Neutrophil (primary cell): ENCODE measurements around the gene MAJIN.
A peak's percentile ranks its signal among the peaks of the same experiment; 100 is the strongest.

ENCODE experiments used
- H3K27ac ChIP-seq: fragments of 200-600 bp; sonication (generic); 2 replicates; pipeline ENCODE4 v1.5.1; 2016; ENCODE audit warnings: mild to moderate bottlenecking, moderate library complexity
- H3K27me3 ChIP-seq: fragments of 200-600 bp; sonication (generic); 2 replicates; pipeline ENCODE4 v1.6.0; 2016; ENCODE audit warnings: mild to moderate bottlenecking
- H3K36me3 ChIP-seq: fragments of 200-600 bp; sonication (generic); 2 replicates; pipeline ENCODE4 v1.5.1; 2017
- H3K4me1 ChIP-seq, 2 experiments: fragments of 200-600 bp in 1 of 2; sonication (generic) in 1 of 2; 1 replicate in 1 of 2; 2 replicates in 1 of 2; pipeline versions ENCODE4 v1.5.1 to v1.6.1; 2013 to 2016; ENCODE audit warnings: low read depth in 1 of 2, low read length in 1 of 2, mild to moderate bottlenecking in 1 of 2, moderate library complexity in 1 of 2; ENCODE audit not compliant: control insufficient read depth in 1 of 2, insufficient read depth in 1 of 2
- H3K4me3 ChIP-seq, 2 experiments: fragments of 200-600 bp in 1 of 2; sonication (generic) in 1 of 2; 1 replicate in 1 of 2; 2 replicates in 1 of 2; pipeline ENCODE4 v1.5.1; 2013 to 2016; ENCODE audit warnings: low read depth in 1 of 2, low read length in 1 of 2, mild to moderate bottlenecking in 1 of 2, moderate library complexity in 1 of 2
- H3K9me3 ChIP-seq: fragments of 200-600 bp; sonication (generic); 2 replicates; pipeline ENCODE4 v1.5.1; 2016
- CTCF ChIP-seq: fragments of 200-600 bp; sonication (generic); IDR thresholded peaks from 2 replicates; pipeline ENCODE4 v1.5.1; 2016; ENCODE audit warnings: antibody characterized with exemption

The MAJIN gene

GRCh38 chr11:65016705-65017104 is 44.8 kb upstream of the MAJIN start:
- Histone ChIP-seq H3K27me3 (no peaks in the 10 kb centered on the region), H3K4me1 (peaks cover 31 to 32% of the 10 kb centered on the region in 2 experiments), H3K36me3 (peaks cover 14% of the 10 kb centered on the region), H3K9me3 (no peaks in the 10 kb centered on the region), H3K4me3 (no peak overlapping the region), H3K27ac (no peak overlapping the region)
- no peak for TF ChIP-seq CTCF

GRCh38 chr11:65014726-65015227 is 42.9 kb upstream of the MAJIN start:
- no peaks in the 10 kb centered on the region for H3K9me3 ChIP-seq
- peaks cover 8% of the 10 kb centered on the region for H3K36me3 ChIP-seq
- no peak for TF ChIP-seq CTCF
- H3K4me3 ChIP-seq, result peak overlapping the region; percentile 96 to 98
- peaks cover 20 to 22% of the 10 kb centered on the region in 2 experiments for H3K4me1 ChIP-seq
- peak overlapping the region; percentile 91 for H3K27ac ChIP-seq
- no peaks in the 10 kb centered on the region for H3K27me3 ChIP-seq

GRCh38 chr11:65013888-65014725 is 42.2 kb upstream of the MAJIN start, which contains the start of gene ARL2:
TSS of gene ARL2 (plus strand) at chr11:65014160. CDS start at chr11:65014208, 48 bp downstream.
- no peaks in the 10 kb centered on the region for H3K9me3 ChIP-seq
- TF ChIP-seq CTCF, result peak; percentile 98
- H3K4me1 ChIP-seq, result peaks cover 20 to 22% of the 10 kb centered on the region in 2 experiments
- no peaks in the 10 kb centered on the region for H3K27me3 ChIP-seq
- peaks cover 6% of the 10 kb centered on the region for H3K36me3 ChIP-seq
- H3K4me3 ChIP-seq, result peak within 1 kb of the TSS; percentile 96 to 98
- H3K27ac ChIP-seq, result peak within 1 kb of the TSS; percentile 91

GRCh38 chr11:65013130-65013887 is 41.4 kb upstream of the MAJIN start:
- H3K4me1 ChIP-seq, result peaks cover 20 to 22% of the 10 kb centered on the region in 2 experiments
- no peaks in the 10 kb centered on the region for H3K27me3 ChIP-seq
- H3K9me3 ChIP-seq, result no peaks in the 10 kb centered on the region
- H3K36me3 ChIP-seq, result peaks cover 2% of the 10 kb centered on the region
- peak; percentile 95 for TF ChIP-seq CTCF
- H3K4me3 ChIP-seq, result peak overlapping the region; percentile 96 to 98
- peak overlapping the region; percentile 91 for H3K27ac ChIP-seq

GRCh38 chr11:65008873-65009272 is 37.0 kb upstream of the MAJIN start:
- TF ChIP-seq CTCF, result no peak

More at GRCh38 chr11:65008873-65009272, 37.0 kb upstream of the MAJIN start:
- no peaks in the 10 kb centered on the region for H3K27me3 ChIP-seq
- peaks cover 8 to 10% of the 10 kb centered on the region in 2 experiments for H3K4me1 ChIP-seq
- no peak overlapping the region for H3K27ac ChIP-seq
- no peaks in the 10 kb centered on the region for H3K9me3 ChIP-seq
- H3K4me3 ChIP-seq, result no peak overlapping the region
- no peaks in the 10 kb centered on the region for H3K36me3 ChIP-seq
